ENCODE data around the gene OTUB2. TPM values are rescaled to one million over a fixed set of nuclear protein-coding genes. Genes with fewer than 3 reads are reported as not detected.

OTUB2 gene
- total RNA-seq, 1 donor from 2014 or later, result 1.7 TPM

DNA sequence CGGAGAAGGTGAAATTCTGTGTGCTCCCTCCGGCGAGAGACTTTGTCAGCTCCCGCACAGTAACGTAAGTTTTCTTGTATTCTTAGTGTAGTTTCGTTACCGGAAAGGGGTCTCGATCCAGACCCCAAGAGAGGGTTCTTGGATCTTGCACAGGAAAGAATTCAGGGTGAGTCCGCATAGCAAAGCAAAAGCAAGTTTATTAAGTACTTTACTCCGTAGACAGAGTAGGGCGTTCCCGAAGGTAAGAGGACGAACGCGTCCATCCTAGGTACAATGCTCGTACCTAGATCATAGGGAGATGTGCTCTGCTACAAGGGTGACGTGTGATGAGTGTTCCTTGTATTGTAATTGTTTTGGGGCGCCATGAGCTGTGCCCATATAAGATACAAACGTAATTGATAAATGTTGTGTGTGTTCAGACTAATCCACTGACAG, 55.3 kb downstream of the OTUB2 start:
- Histone ChIP-seq H3K4me1 (peaks cover 49% of the 10 kb centered on the region), H3K4me3 (peak overlapping the region; percentile 88 to 94), H3K27me3 (no peaks in the 10 kb centered on the region), H3K9me3 (no peaks in the 10 kb centered on the region), H3K27ac (peak overlapping the region; percentile 94), H3K36me3 (peaks cover 5 to 14% of the 10 kb centered on the region in 2 donors)
- intact Hi-C loops (cut with DNase I), result no loop called here
- TF ChIP-seq POLR2AphosphoS5 (IDR thresholded peaks at IDR 0.05; ENCODE audit: insufficient read depth in 1 of 2, low read depth in 1 of 2) (no peak), POLR2A (IDR thresholded peaks at IDR 0.05) (no peak)
- TF ChIP-seq, protein P1, sequence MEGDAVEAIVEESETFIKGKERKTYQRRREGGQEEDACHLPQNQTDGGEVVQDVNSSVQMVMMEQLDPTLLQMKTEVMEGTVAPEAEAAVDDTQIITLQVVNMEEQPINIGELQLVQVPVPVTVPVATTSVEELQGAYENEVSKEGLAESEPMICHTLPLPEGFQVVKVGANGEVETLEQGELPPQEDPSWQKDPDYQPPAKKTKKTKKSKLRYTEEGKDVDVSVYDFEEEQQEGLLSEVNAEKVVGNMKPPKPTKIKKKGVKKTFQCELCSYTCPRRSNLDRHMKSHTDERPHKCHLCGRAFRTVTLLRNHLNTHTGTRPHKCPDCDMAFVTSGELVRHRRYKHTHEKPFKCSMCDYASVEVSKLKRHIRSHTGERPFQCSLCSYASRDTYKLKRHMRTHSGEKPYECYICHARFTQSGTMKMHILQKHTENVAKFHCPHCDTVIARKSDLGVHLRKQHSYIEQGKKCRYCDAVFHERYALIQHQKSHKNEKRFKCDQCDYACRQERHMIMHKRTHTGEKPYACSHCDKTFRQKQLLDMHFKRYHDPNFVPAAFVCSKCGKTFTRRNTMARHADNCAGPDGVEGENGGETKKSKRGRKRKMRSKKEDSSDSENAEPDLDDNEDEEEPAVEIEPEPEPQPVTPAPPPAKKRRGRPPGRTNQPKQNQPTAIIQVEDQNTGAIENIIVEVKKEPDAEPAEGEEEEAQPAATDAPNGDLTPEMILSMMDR (IDR thresholded peaks at IDR 0.05), result no peak
- no peak for DNase-seq (ENCODE audit: extremely low spot score in 2 of 2)

DNA sequence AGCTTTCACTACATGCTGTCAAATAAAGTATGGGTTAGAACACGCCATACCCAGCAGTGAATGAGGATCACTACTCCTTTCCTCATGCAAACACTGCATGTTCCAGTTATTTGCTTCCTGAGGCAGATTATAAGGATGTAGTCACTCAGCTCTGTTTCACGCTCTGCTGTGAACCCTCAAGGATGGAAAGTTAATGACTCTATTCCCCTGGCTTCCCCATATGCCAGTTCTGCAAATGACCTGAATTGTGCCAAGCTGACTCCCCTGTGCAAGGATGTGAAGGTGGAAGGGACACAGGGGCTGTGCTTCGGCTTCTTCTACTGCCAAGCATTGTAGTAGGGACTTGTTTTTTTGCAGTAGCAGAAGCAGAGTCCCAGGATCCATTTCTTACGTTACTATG, 61.8 kb downstream of the OTUB2 start:
- DNase-seq (ENCODE audit: extremely low spot score in 2 of 2), result no peak
- no peaks in the 10 kb centered on the region for H3K27me3 ChIP-seq
- intact Hi-C loops (cut with DNase I), result no loop called here
- TF ChIP-seq, protein P1 (IDR thresholded peaks at IDR 0.05), result no peak
- TF ChIP-seq POLR2A (IDR thresholded peaks at IDR 0.05), result no peak
- no peak for TF ChIP-seq POLR2AphosphoS5 (IDR thresholded peaks at IDR 0.05; ENCODE audit: insufficient read depth in 1 of 2, low read depth in 1 of 2)
- H3K27ac ChIP-seq, result peak overlapping the region; percentile 61
- no peaks in the 10 kb centered on the region for H3K36me3 ChIP-seq
- no peaks in the 10 kb centered on the region for H3K4me1 ChIP-seq
- no peaks in the 10 kb centered on the region for H3K9me3 ChIP-seq
- no peak overlapping the region for H3K4me3 ChIP-seq

DNA sequence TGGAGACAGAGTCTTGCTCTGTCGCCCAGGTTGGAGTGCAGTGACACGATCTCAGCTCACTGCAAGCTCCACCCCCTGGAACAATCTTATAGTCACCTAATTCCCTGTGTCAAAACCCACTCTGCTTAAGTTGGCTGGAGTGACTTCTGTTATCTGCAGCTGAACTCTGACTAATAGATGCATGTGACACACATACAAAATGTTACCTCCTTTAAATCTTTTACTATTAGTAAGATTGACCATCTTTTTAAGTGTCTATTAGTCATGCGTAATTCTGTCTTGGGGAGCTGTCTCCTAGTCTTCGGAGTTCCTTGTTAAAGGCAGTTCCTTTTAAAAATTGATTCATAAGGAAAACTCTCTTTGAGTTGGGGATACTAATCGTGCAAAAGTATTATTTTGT, 62.4 kb downstream of the OTUB2 start:
- no peak for DNase-seq (ENCODE audit: extremely low spot score in 2 of 2)
- peak overlapping the region; percentile 61 for H3K27ac ChIP-seq
- H3K27me3 ChIP-seq, result no peaks in the 10 kb centered on the region
- intact Hi-C loops (cut with DNase I), result no loop called here
- H3K36me3 ChIP-seq, result no peaks in the 10 kb centered on the region
- no peaks in the 10 kb centered on the region for H3K4me1 ChIP-seq
- TF ChIP-seq, protein P1 (IDR thresholded peaks at IDR 0.05), result no peak
- TF ChIP-seq POLR2AphosphoS5 (IDR thresholded peaks at IDR 0.05; ENCODE audit: insufficient read depth in 1 of 2, low read depth in 1 of 2) (no peak), POLR2A (IDR thresholded peaks at IDR 0.05) (no peak)
- H3K9me3 ChIP-seq, result no peaks in the 10 kb centered on the region
- no peak overlapping the region for H3K4me3 ChIP-seq

DNA sequence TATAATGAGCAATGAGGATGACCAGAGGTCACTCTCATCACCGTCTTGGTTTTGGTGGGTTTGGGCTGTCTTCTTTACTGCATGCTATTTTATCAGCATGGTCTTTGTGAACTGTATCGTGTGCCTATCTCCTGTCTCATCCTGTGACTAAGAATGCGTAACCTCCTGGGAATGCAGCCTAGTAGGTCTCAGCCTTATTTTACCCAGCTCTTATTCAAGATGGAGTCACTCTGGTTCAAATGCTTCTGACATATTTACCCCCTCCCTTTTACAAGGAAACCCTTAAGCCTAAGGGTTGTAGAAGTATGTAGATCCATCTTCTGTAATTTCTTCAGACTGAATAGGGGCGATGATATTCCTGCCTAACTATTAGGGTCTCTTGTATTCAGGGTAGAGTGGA, 63.3 kb downstream of the OTUB2 start:
- no peak for DNase-seq (ENCODE audit: extremely low spot score in 2 of 2)
- Histone ChIP-seq H3K4me3 (no peak overlapping the region), H3K27me3 (no peaks in the 10 kb centered on the region), H3K4me1 (no peaks in the 10 kb centered on the region), H3K9me3 (no peaks in the 10 kb centered on the region), H3K27ac (no peak overlapping the region), H3K36me3 (no peaks in the 10 kb centered on the region)
- intact Hi-C loops (cut with DNase I), result no loop called here
- TF ChIP-seq POLR2AphosphoS5 (IDR thresholded peaks at IDR 0.05; ENCODE audit: insufficient read depth in 1 of 2, low read depth in 1 of 2) (no peak), POLR2A (IDR thresholded peaks at IDR 0.05) (no peak)
- TF ChIP-seq, protein P1 (IDR thresholded peaks at IDR 0.05), result no peak

DNA sequence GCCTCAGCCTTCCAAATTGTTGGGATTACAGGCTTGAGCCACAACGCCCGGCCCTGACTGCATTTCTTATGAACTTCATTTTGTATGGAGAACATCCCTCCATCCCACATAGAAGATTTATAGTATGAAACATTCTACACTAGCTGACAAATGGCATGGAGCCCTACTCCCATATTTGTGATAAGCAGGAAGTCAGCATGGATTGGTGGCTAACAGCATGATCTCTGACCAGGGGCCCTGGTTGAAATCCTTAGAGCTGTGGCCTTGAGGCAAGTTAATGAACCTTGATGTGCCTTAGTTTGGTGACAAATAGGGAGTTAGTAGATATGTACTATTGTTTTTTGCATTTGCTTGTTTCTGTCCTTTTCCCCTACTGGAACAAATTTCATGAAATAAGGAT, 67.3 kb downstream of the OTUB2 start:
- DNase-seq (ENCODE audit: extremely low spot score in 2 of 2), result no peak
- no peak overlapping the region for H3K27ac ChIP-seq
- peaks cover 7% of the 10 kb centered on the region for H3K4me1 ChIP-seq
- no peak overlapping the region for H3K4me3 ChIP-seq
- H3K27me3 ChIP-seq, result no peaks in the 10 kb centered on the region
- no peaks in the 10 kb centered on the region for H3K9me3 ChIP-seq
- intact Hi-C loops (cut with DNase I), result no loop called here
- H3K36me3 ChIP-seq, result no peaks in the 10 kb centered on the region
- TF ChIP-seq POLR2A (IDR thresholded peaks at IDR 0.05) (no peak), POLR2AphosphoS5 (IDR thresholded peaks at IDR 0.05; ENCODE audit: insufficient read depth in 1 of 2, low read depth in 1 of 2) (no peak)
- TF ChIP-seq, protein P1 (IDR thresholded peaks at IDR 0.05), result no peak

All from vagina (tissue), 2 donors.